Muscle of back (tissue), 13 donors: ENCODE results near the gene ANKRD23. TPM values are rescaled to one million over a fixed set of nuclear protein-coding genes. Genes with fewer than 3 reads are reported as not detected.
"Not testable (repeated sequence)": the region's sequence is repeated elsewhere in the genome, so short reads cannot be mapped to it uniquely, and the experiment has no call there.

Experiments used
- DNase-seq, 3 donors: peaks; one replicate each; pipeline versions ENCODE4 v3.0.0 to v3.0.0-alpha.2; 2013
- long read RNA-seq, 9 donors: transcript quantifications; one replicate each; lab custom pipeline, GENCODE V29; 2026
- polyA plus RNA-seq, 10 donors: library from polyadenylated mRNA; unstranded; fragments of 120-200 nt; gene quantifications; one replicate each; pipeline ENCODE4 v1.2.1, GENCODE V29; 2013; ENCODE audit not compliant: insufficient read length in 10 of 10

Gene ANKRD23
- polyA plus RNA-seq: 10 to 100 TPM in 4 of 10 donors, 1 to 10 TPM in 6; 5.7 to 18.8 (median 9.0) TPM
- long read RNA-seq, donor 1: 0 reads
- long read RNA-seq, donor 2, partial matches to known transcripts: 0 of 1 reads
- long read RNA-seq, donor 2, other reads (novel, unspliced or antisense): 0 of 1 reads
- long read RNA-seq, donor 3: 0 reads
- long read RNA-seq, donor 4, partial matches to known transcripts: 0 of 1 reads
- long read RNA-seq, donor 4, other reads (novel, unspliced or antisense): 0 of 1 reads
- long read RNA-seq, donor 5, partial matches to known transcripts: 0 of 3 reads
- long read RNA-seq, donor 5, other reads (novel, unspliced or antisense): 0 of 3 reads
- long read RNA-seq, donor 6, partial matches to known transcripts: 0 of 1 reads
- long read RNA-seq, donor 6, other reads (novel, unspliced or antisense): 0 of 1 reads
- long read RNA-seq, donor 7, partial matches to known transcripts: 0 of 1 reads
- long read RNA-seq, donor 7, other reads (novel, unspliced or antisense): 0 of 1 reads
- long read RNA-seq, donor 8, partial matches to known transcripts: 0 of 1 reads
- long read RNA-seq, donor 8, other reads (novel, unspliced or antisense): 0 of 1 reads
- long read RNA-seq, donor 9: 0 reads

GRCh38 chr2:96843538-96844268 is at the start of gene ANKRD23:
TSS of gene ANKRD23 (minus strand) at chr2:96844021. CDS start at chr2:96843992, 29 bp downstream.
- no peak for DNase-seq

GRCh38 chr2:96891591-96892333 is 47.9 kb upstream of the ANKRD23 start:
- DNase-seq: no peak

- no peak for DNase-seq
These were observed 47.0 kb upstream of the ANKRD23 start for GRCh38 chr2:96890726-96891385.

- DNase-seq: no peak
These were observed 46.4 kb upstream of the ANKRD23 start for GRCh38 chr2:96890252-96890651.

GRCh38 chr2:96889502-96889901 is 45.7 kb upstream of the ANKRD23 start:
- DNase-seq: not testable (repeated sequence)

GRCh38 chr2:96888072-96889011 is 44.5 kb upstream of the ANKRD23 start:
- peak in 2 of 3 donors; percentile 48 to 75 for DNase-seq

GRCh38 chr2:96887493-96888012 is 43.7 kb upstream of the ANKRD23 start:
- peak in 2 of 3 donors; percentile 68 to 89 for DNase-seq

- no peak for DNase-seq
These were observed 41.9 kb upstream of the ANKRD23 start for GRCh38 chr2:96885432-96886347.

- no peak for DNase-seq
These were observed 40.7 kb upstream of the ANKRD23 start for GRCh38 chr2:96884299-96885094.

- no peak for DNase-seq
These were observed 39.5 kb upstream of the ANKRD23 start for GRCh38 chr2:96883306-96883705.

GRCh38 chr2:96882906-96883305 is 39.1 kb upstream of the ANKRD23 start:
- no peak for DNase-seq

- DNase-seq: no peak
These were observed 38.4 kb upstream of the ANKRD23 start for GRCh38 chr2:96882230-96882629.

GRCh38 chr2:96881349-96882195 is 37.8 kb upstream of the ANKRD23 start:
- DNase-seq: no peak

GRCh38 chr2:96880891-96881273 is 37.1 kb upstream of the ANKRD23 start:
- no peak for DNase-seq

GRCh38 chr2:96879545-96880040 is 35.8 kb upstream of the ANKRD23 start:
- no peak for DNase-seq

GRCh38 chr2:96878796-96879544 is 35.1 kb upstream of the ANKRD23 start:
- no peak for DNase-seq
